Upper lobe of right lung (tissue), 1 donor: ENCODE results near the gene RRAS. TPM values are rescaled to one million over a fixed set of nuclear protein-coding genes. Genes with fewer than 3 reads are reported as not detected.

Experiments
- ATAC-seq: fragments of 200-7000 bp; cut with Tn5 transposase; one replicate; pipeline ENCODE4 v1.9.1; 2020; ENCODE audit warnings: mild to moderate bottlenecking, moderate library complexity
- DNase-seq: peaks from one replicate; pipeline ENCODE4 v3.0.0-alpha.2; 2020
- H3K27ac ChIP-seq: fragments of 200-600 bp; one replicate; pipeline ENCODE4 v1.8.0; 2022
- H3K27me3 ChIP-seq: fragments of 200-600 bp; one replicate; pipeline ENCODE4 v1.8.0; 2022; ENCODE audit warnings: mild to moderate bottlenecking
- H3K36me3 ChIP-seq: fragments of 200-600 bp; one replicate; pipeline ENCODE4 v1.8.0; 2022
- H3K4me1 ChIP-seq: fragments of 200-600 bp; one replicate; pipeline ENCODE4 v1.8.0; 2022
- H3K4me3 ChIP-seq: fragments of 200-600 bp; one replicate; pipeline ENCODE4 v1.8.0; 2022; ENCODE audit warnings: mild to moderate bottlenecking
- H3K9me3 ChIP-seq: fragments of 200-600 bp; one replicate; pipeline ENCODE4 v1.8.0; 2022
- CTCF ChIP-seq: fragments of 200-600 bp; IDR thresholded peaks from one replicate; pipeline ENCODE4 v1.8.0; 2022; ENCODE audit warnings: antibody characterized with exemption
- intact Hi-C: fragments of 100-400 bp; cut with DNase I; formaldehyde crosslinking; loops from one replicate; pipeline ENCODE4 v1.11.0; 2022
- total RNA-seq: library from RNA; stranded (reverse); fragmentation: NEBNext Ultra II Directional; extraction: Animal tissue kit (Norgen Biotek cat#: 25700); gene quantifications from one replicate; pipeline ENCODE4 v1.2.1, GENCODE V29; 2021
- donor health status: DM: no; HTN: yes; CAD: no; lungs with severe emphysema.

Gene RRAS
- total RNA-seq, 1 donor from 2014 or later, result 138 TPM

GRCh38 chr19:49658566-49659442 lies 18.9 kb upstream of the RRAS start:
- Histone ChIP-seq H3K27me3 (no peaks in the 10 kb centered on the region), H3K4me1 (peaks cover 2% of the 10 kb centered on the region), H3K4me3 (no peak overlapping the region), H3K27ac (no peak overlapping the region), H3K9me3 (no peaks in the 10 kb centered on the region), H3K36me3 (peaks cover 86% of the 10 kb centered on the region)
- no peak for TF ChIP-seq CTCF
- DNase-seq, result no peak
- no peak for ATAC-seq
- intact Hi-C loops, result no loop called here

GRCh38 chr19:49658139-49658517 lies 18.2 kb upstream of the RRAS start:
- intact Hi-C loops, result no loop called here
- no peaks in the 10 kb centered on the region for H3K4me1 ChIP-seq
- H3K4me3 ChIP-seq, result no peak overlapping the region
- H3K9me3 ChIP-seq, result no peaks in the 10 kb centered on the region
- DNase-seq (no peak), ATAC-seq (no peak)
- no peaks in the 10 kb centered on the region for H3K27me3 ChIP-seq
- TF ChIP-seq CTCF, result no peak
- peaks cover 93% of the 10 kb centered on the region for H3K36me3 ChIP-seq
- no peak overlapping the region for H3K27ac ChIP-seq

- H3K27ac ChIP-seq, result no peak overlapping the region
- TF ChIP-seq CTCF, result no peak
- peaks cover 95% of the 10 kb centered on the region for H3K36me3 ChIP-seq
- no peaks in the 10 kb centered on the region for H3K9me3 ChIP-seq
- no peak for DNase-seq
- no peak overlapping the region for H3K4me3 ChIP-seq
- H3K4me1 ChIP-seq, result no peaks in the 10 kb centered on the region
- intact Hi-C loops, result no loop called here
- ATAC-seq, result no peak
- no peaks in the 10 kb centered on the region for H3K27me3 ChIP-seq
These were observed 17.7 kb upstream of the RRAS start for GRCh38 chr19:49657493-49658138.

GRCh38 chr19:49656456-49657109 lies 16.6 kb upstream of the RRAS start:
- Histone ChIP-seq H3K4me3 (no peak overlapping the region), H3K27me3 (no peaks in the 10 kb centered on the region), H3K27ac (no peak overlapping the region), H3K9me3 (no peaks in the 10 kb centered on the region), H3K4me1 (no peaks in the 10 kb centered on the region), H3K36me3 (peaks cover 90% of the 10 kb centered on the region)
- DNase-seq, result no peak
- no peak for ATAC-seq
- intact Hi-C loops, result no loop called here
- no peak for TF ChIP-seq CTCF

- ATAC-seq (no peak), DNase-seq (no peak)
- no peak for TF ChIP-seq CTCF
- H3K9me3 ChIP-seq, result no peaks in the 10 kb centered on the region
- peaks cover 83% of the 10 kb centered on the region for H3K36me3 ChIP-seq
- H3K4me3 ChIP-seq, result no peak overlapping the region
- no peaks in the 10 kb centered on the region for H3K4me1 ChIP-seq
- H3K27ac ChIP-seq, result no peak overlapping the region
- H3K27me3 ChIP-seq, result no peaks in the 10 kb centered on the region
- intact Hi-C loops, result no loop called here
These were observed 15.9 kb upstream of the RRAS start for GRCh38 chr19:49655570-49656455.
